K562 (cell line): ENCODE results near the gene PLCB3. TPM values are rescaled to one million over a fixed set of nuclear protein-coding genes. Genes with fewer than 3 reads are reported as not detected.

Experiments used
- ATF7 ChIP-seq: fragments of 450-650 bp; IDR thresholded peaks from 2 replicates; pipeline ENCODE4 v1.7.1; 2014; ENCODE audit warnings: mild to moderate bottlenecking, moderate library complexity
- HNRNPUL1 ChIP-seq: fragments of 200-400 bp; formaldehyde crosslinking; IDR thresholded peaks from 2 replicates; pipeline ENCODE4 v1.6.1; 2017; ENCODE audit warnings: low read length
- MCM3 ChIP-seq: fragments of 450-650 bp; IDR thresholded peaks from 2 replicates; pipeline ENCODE4 v1.6.1; 2016
- MTA1 ChIP-seq: fragments of 450-650 bp; IDR thresholded peaks from 2 replicates; pipeline ENCODE4 v1.6.1; 2017; ENCODE audit warnings: borderline replicate concordance
- PRMT5 ChIP-seq: sonication (generic); formaldehyde crosslinking; IDR thresholded peaks from 2 replicates; pipeline ENCODE4 v1.5.0; 2020; ENCODE audit warnings: missing genetic modification reagents
- RBM17 ChIP-seq: fragments of 200-400 bp; formaldehyde crosslinking; IDR thresholded peaks from 2 replicates; pipeline ENCODE4 v1.6.1; 2017; ENCODE audit warnings: low read depth, mild to moderate bottlenecking, low read length, borderline replicate concordance
- ZNF584 ChIP-seq: fragments of 200-800 bp; sonication (Bioruptor generic); IDR thresholded peaks from 2 replicates; pipeline ENCODE4 v1.6.1; 2016; ENCODE audit warnings: low read depth, mild to moderate bottlenecking, missing genetic modification characterization, missing compliant biosample characterization
- ZNF830 ChIP-seq: fragments of 250-450 bp; sonication (Bioruptor Pico); IDR thresholded peaks from 2 replicates; pipeline ENCODE4 v1.5.0; 2021; ENCODE audit warnings: mild to moderate bottlenecking
- polyA plus RNA-seq, 8 experiments: library from polyadenylated mRNA; depleted of rRNA in 4 of 8; stranded (reverse) in 5 of 8; unstranded in 3 of 8; fragments of >200 nt; fragmentation: Nextera tagmentation in 2 of 8; fragmentation: Illumina TruSeq in 1 of 8; extraction: Ambion mirVana in 2 of 8; extraction: Trizol in 1 of 8; gene quantifications; 2 replicates each; pipeline versions ENCODE4 v1.2.1 to v1.2.3, GENCODE V29; 2011 to 2014; ENCODE audit warnings: inconsistent platforms in 1 of 8, missing spikeins in 1 of 8
- total RNA-seq, 7 experiments: library from RNA; depleted of rRNA in 6 of 7; stranded (reverse); fragments of >200 nt in 6 of 7; fragmentation: Illumina TruSeq in 2 of 7; extraction: Trizol in 2 of 7; gene quantifications; 2 replicates each; pipeline versions ENCODE4 v1.2.1 to v1.2.3, GENCODE V29; 2011 to 2021; ENCODE audit warnings: low replicate concordance in 1 of 7
- TF ChIP-seq, protein P1 (sequence below), 2 experiments: fragments of 450-650 bp in 1 of 2; sonication (generic) in 1 of 2; formaldehyde crosslinking in 1 of 2; IDR thresholded peaks; 2 replicates each; pipeline versions ENCODE4 v1.7.1 to v1.9.0; 2016 to 2022; ENCODE audit warnings: inconsistent platforms in 1 of 2, mild to moderate bottlenecking in 1 of 2, missing genetic modification reagents in 1 of 2
- TF ChIP-seq, protein P2 (sequence below): fragments of 450-650 bp; IDR thresholded peaks from 2 replicates; pipeline ENCODE4 v1.6.1; 2016
- TF ChIP-seq, protein P3 (sequence below): sonication (generic); formaldehyde crosslinking; IDR thresholded peaks from 2 replicates; pipeline ENCODE4 v1.8.0; 2023; ENCODE audit warnings: mild to moderate bottlenecking, missing genetic modification reagents

PLCB3 gene
- total and polyA plus RNA-seq, 9 of the 15 experiments (the other 6 are each of a cell fraction or from before 2014, with no cell fraction given), result 0.31 to 44.8 (median 14.6) TPM

DNA sequence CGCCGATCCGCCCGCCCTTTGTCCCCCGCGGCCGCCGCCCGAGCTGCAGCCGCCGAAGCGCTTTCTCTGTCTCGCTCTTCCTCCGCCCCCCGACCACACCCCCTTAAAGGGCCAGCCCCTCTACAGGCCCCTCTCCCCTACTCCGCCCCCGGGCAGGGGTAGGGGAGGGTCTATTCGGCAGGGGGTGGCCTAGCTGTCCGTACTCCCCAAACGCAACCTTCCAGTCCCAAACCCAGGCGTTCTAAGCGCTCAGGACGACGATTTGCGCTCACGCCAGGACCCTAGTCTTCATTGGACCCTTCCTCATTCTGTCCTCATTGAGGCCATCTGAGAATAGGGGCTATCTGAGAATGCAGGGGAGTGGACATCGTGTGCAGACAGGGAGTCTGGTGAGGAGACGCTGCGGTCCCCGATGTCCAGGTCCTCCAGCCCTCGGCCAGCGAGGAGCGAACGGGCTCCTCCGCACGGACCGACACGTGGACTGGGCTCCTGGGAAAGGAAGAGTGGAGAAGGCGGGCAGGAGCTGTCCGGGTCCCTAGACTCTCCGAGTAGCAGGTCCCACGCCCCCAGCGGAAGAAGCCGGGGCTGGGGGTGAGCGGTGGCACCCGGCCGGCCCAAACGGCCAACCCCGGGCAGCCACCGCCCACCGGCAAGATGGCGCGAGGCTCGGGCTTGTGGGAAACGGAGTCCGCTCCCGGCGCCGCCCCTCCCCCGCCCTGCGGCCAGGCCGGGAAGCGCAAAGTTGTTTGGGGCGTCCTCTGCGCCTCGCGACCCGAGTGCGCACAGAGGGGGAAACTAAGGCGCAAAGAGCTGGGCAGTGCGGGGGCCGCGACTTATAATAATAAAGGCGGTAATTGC is 4.2 kb upstream of the PLCB3 start, which contains the start of gene PPP1R14B (continued):
- TF ChIP-seq, protein P1, sequence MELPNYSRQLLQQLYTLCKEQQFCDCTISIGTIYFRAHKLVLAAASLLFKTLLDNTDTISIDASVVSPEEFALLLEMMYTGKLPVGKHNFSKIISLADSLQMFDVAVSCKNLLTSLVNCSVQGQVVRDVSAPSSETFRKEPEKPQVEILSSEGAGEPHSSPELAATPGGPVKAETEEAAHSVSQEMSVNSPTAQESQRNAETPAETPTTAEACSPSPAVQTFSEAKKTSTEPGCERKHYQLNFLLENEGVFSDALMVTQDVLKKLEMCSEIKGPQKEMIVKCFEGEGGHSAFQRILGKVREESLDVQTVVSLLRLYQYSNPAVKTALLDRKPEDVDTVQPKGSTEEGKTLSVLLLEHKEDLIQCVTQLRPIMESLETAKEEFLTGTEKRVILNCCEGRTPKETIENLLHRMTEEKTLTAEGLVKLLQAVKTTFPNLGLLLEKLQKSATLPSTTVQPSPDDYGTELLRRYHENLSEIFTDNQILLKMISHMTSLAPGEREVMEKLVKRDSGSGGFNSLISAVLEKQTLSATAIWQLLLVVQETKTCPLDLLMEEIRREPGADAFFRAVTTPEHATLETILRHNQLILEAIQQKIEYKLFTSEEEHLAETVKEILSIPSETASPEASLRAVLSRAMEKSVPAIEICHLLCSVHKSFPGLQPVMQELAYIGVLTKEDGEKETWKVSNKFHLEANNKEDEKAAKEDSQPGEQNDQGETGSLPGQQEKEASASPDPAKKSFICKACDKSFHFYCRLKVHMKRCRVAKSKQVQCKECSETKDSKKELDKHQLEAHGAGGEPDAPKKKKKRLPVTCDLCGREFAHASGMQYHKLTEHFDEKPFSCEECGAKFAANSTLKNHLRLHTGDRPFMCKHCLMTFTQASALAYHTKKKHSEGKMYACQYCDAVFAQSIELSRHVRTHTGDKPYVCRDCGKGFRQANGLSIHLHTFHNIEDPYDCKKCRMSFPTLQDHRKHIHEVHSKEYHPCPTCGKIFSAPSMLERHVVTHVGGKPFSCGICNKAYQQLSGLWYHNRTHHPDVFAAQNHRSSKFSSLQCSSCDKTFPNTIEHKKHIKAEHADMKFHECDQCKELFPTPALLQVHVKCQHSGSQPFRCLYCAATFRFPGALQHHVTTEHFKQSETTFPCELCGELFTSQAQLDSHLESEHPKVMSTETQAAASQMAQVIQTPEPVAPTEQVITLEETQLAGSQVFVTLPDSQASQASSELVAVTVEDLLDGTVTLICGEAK (IDR thresholded peaks at IDR 0.05), result peak; percentile 78
- TF ChIP-seq, protein P1 (CRISPR knock-in tag; IDR thresholded peaks at IDR 0.05), result no peak
- TF ChIP-seq, protein P2, sequence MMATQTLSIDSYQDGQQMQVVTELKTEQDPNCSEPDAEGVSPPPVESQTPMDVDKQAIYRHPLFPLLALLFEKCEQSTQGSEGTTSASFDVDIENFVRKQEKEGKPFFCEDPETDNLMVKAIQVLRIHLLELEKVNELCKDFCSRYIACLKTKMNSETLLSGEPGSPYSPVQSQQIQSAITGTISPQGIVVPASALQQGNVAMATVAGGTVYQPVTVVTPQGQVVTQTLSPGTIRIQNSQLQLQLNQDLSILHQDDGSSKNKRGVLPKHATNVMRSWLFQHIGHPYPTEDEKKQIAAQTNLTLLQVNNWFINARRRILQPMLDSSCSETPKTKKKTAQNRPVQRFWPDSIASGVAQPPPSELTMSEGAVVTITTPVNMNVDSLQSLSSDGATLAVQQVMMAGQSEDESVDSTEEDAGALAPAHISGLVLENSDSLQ, result peak; percentile 24; the same call in 1 of the 2 replicates
- TF ChIP-seq, protein P3, sequence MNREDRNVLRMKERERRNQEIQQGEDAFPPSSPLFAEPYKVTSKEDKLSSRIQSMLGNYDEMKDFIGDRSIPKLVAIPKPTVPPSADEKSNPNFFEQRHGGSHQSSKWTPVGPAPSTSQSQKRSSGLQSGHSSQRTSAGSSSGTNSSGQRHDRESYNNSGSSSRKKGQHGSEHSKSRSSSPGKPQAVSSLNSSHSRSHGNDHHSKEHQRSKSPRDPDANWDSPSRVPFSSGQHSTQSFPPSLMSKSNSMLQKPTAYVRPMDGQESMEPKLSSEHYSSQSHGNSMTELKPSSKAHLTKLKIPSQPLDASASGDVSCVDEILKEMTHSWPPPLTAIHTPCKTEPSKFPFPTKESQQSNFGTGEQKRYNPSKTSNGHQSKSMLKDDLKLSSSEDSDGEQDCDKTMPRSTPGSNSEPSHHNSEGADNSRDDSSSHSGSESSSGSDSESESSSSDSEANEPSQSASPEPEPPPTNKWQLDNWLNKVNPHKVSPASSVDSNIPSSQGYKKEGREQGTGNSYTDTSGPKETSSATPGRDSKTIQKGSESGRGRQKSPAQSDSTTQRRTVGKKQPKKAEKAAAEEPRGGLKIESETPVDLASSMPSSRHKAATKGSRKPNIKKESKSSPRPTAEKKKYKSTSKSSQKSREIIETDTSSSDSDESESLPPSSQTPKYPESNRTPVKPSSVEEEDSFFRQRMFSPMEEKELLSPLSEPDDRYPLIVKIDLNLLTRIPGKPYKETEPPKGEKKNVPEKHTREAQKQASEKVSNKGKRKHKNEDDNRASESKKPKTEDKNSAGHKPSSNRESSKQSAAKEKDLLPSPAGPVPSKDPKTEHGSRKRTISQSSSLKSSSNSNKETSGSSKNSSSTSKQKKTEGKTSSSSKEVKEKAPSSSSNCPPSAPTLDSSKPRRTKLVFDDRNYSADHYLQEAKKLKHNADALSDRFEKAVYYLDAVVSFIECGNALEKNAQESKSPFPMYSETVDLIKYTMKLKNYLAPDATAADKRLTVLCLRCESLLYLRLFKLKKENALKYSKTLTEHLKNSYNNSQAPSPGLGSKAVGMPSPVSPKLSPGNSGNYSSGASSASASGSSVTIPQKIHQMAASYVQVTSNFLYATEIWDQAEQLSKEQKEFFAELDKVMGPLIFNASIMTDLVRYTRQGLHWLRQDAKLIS (CRISPR knock-in tag), result peak; percentile 37; the same call in 1 of the 2 replicates
- TF ChIP-seq ATF7 (peak; percentile 65; the same call in 1 of the 2 replicates), ZNF584 (no peak), MCM3 (no peak), MTA1 (0 out of 2 replicates have a peak, but pooled peaks have one; percentile 23), HNRNPUL1 (no peak), ZNF830 (CRISPR knock-in tag) (no peak), PRMT5 (CRISPR knock-in tag) (no peak), RBM17 (no peak)
